Kidney glomerular epithelial cell (primary cell): ENCODE measurements around the gene MED6.

ENCODE experiments used
- DNase-seq: peaks from one replicate; lab custom pipeline; 2025; lab: John Stamatoyannopoulos, UW

The MED6 gene, protein sequence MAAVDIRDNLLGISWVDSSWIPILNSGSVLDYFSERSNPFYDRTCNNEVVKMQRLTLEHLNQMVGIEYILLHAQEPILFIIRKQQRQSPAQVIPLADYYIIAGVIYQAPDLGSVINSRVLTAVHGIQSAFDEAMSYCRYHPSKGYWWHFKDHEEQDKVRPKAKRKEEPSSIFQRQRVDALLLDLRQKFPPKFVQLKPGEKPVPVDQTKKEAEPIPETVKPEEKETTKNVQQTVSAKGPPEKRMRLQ

DNA sequence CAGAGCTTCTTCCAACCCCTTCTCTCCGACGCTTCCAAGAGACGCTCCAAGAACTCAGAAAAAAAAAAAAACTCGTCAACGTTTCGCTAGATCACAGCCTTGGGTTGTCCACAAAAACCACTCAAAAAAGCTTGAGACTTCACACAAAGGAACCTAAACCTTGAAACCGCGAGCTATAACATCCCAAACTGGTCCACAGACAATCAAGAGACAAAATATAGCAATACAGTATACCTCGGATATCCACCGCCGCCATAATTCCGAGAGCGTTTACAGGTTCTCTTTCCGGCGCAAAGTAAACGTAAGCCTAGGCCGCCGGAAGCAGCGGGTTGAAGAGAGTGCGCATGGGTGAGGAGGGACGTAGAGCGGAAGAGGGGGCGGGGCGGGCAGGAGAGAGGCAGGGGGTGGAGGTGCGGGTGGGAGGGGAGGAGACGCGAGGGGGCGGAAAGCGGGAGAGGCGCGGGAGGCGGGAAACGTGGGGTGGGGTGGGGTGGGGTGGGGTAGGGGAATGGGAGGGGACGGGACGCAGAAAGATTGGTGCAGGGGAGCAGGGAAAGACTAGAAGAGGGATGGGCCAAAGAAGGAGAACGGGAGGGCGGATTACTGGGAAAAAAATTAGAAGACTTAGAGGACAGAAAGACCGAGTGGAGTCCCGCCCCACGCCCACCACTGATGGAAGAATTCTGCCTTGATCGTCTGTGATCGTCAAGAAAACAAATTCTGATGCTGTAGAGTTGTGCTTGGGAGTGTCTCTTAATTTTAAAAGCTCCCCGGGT is at the start of gene MED6:
MED6 (minus strand) TSS at position 274 of the 776 bp plus-strand sequence; CDS start at position 256, 18 bp downstream.
- DNase-seq, result peak; percentile 81

DNA sequence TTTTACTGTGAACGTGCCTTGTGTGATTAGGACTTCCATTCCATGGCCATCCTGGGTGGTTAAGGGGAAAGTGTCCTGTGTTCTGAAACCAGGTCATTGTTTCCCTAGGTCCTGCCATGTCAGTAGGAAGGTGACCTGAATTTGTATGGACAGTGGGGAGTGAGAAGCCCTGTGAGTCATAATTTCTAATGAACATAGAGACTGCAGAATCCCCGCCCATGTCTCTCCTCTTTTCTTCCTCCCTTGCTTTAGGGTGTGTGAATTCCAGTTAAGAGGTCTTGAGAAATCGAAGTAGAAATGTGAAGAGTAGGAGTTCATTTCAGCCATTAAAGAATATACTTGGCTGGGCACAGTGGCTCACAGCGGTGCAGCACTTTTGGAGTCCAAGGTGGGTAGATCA is 49.3 kb upstream of the MED6 start:
- no peak for DNase-seq

DNA sequence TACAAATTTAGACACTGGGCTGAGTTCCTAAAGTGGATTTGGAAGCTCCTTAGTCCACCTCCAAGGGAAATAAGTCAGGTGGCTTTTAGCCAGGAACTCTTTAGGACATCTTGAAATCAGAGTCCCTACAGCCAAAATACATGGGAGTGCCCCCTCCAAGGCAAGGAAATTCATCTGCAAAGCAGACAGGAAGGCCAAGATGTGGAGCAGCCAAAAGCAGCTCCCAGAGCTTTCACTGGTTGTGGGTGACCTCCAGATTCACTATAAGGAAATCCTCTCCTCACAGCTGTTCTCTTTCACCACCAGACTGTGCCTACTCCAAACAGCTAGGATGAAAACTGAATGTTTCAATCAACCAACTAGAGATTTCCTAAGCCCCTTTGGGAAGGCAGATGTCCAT is 47.9 kb upstream of the MED6 start:
- DNase-seq, result no peak

DNA sequence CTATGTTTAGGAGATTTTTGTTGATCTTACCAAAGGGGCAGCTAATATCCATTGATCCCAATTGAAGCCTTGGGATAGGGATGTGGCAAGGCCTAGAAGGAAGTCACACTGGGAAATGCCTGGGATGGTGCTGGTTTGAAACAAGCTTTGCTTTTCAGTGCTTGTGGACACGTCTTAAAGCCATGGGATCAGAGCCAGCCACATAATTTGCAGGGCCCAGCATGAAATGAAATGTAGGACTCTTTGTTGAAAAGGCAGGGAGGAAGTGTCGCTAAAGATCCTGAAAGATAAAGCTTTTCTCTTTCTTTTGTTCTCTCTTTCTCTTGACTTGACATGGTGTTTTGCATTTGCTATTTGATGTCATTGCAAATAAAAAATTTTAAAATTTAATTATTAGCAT is 46.2 kb upstream of the MED6 start:
- DNase-seq, result no peak

DNA sequence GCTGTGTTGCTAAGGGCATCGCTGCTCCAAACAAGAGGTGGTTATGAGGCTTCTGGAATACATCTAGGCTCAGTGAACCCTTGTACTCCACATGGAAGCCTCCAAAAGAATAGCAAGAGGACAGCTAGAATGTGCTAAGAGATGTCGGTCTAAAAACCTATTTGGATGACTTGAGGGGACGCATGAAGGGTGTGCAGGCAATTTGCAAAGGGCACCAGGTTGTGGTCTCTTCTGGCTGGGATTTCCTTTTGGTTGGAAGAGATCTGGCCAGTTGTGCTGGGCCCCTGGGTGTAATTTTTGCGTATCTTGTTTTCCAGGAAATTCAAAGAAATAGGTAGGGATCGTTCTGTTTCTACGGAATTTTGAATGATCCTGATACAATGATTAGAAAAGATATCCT is 45.4 kb upstream of the MED6 start:
- DNase-seq, result no peak

DNA sequence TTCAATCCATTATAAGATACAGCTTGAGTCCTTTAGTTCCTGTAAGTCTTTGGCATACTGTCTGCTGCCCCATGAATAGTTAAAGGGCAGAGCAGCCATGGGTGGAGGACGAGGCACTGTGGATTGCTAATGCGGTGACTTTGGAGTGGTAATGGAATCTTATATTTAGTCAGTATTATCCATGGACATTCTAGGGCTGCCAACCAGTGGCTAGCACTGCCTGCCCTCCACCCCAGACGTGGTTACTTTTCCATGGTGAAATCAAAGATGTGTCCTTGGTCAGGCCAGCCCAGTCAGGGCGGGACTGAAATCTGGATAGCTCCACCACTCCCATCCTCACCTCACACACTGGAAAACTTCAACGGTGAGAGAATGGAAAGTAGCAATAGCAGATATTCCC is 43.5 kb upstream of the MED6 start:
- DNase-seq, result no peak

DNA sequence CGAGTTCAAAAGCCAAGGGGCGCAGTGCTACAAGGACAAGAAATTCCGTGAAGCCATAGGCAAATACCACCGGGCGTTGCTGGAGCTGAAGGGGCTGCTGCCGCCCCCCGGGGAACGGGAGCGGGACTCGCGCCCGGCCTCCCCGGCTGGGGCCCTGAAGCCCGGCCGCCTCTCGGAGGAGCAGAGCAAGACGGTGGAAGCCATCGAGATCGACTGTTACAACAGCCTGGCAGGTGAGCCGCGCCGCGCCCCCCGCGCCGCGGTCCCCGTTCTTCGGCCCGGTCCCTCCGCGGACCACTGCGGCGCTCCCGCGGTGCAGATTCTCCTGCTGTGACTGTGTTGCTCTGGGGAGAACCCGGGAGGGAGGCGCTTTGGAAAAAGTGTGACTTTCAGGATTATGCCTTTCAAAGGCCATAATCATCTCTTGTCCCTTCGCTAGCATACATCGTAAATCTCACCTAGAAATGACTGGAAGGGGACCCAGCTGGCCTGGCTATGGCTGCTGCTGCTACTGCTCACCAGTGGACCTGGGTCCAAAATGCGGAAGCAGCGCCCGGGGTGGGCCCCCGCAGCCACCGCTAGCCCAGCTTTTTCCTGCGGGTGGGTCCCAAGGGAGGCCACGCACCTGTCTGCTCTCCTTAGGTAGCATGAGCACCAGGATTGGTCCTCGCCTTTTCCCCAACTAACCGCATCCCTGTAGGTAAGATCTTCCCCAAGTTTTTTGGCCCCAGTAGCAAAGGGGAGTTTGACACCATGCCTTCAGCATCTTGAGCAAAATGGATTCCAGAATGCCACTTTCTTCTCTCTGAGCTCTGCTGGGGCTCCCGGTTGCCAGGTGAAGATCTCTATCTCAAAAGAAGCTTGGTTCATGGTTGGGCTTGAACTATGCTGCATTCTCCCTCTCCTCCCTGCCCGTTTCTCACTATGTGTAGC is 42.1 kb upstream of the MED6 start:
- DNase-seq, result no peak

DNA sequence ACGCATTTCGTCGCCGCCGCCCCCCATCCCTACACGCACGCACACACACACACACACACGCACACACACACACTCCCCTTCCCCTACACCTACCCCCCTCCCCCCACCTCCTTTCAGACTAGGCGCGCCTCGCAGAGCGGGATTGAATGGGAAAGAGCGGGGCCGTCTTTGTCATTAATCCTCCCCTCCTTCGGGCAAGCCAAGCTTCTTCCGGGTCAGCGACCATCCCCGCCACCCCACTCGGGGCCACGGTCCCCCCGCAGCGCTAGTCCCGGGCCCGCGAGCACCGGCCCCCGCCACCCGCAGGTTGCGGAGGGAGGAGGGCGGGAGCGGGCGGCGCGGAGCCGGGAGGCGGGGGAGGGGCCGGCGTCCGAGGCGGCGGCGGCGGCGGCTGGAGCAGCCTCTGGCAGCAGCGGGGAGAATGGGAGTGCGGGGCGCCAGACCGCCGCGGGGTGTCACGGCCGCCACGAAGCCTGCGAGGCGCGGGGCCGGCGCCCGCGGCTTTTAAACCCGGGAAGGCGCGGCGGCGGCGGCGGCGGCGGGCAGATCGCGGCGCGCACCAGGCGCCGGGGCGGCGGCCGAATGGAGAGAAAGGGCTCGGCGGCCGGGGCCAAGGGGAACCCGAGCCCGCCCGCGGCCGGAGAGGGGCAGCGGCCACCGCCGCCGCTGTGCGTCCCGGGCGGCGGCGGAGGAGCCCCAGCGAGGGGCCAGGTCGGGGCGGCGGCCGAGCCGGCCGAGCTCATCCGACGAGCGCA is 41.3 kb upstream of the MED6 start, which contains the start of gene TTC9:
TTC9 (plus strand) TSS at position 369 of the 755 bp plus-strand sequence; CDS start at position 583, 214 bp downstream.
- DNase-seq, result no peak

DNA sequence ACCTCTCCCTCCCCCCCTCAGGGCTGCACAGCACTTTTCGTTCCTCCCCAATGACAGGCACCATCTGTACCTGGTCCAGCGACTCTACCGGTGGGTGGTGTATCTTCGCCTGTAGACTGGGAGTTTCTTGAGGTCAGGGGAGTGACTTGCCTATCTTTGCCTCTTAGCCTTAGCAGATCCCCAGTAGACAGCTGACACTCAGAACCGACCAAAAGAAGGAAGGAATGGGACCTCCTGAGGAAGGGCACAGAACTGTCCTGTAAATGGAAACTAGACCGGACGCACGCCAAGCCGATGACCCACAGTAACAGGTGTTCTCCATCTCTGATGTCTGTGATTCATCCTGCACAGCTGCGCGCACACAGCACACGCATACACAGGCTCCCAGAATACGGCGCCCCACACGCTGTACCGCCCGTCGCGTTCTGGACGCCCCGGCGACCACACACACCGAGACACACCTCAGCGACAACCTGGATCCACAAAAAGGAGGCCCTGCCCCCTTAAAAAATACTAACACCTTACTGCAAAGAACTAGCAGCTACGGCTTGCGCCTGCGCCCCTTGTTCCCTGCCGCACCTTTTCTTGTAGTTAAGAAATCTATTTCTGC is 40.6 kb upstream of the MED6 start:
- DNase-seq, result peak; percentile 21

DNA sequence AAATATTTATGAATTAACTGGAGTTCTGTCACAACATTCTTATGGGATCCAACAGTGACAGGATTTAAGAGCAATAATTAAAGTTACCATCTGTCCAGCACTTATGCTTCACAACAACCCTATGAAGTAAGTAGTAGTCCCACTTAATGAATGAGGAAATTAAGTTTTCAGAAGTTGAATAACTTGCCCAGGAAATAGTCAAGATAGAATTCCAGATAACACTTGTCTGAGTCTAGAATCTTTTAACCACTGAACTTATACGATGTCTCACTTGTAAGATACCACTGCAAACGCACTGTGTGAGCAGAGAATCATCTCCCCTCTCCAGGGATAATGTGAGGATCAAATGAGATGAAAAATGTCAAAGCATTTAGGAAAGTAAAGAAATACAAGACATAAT is 38.0 kb upstream of the MED6 start:
- no peak for DNase-seq

DNA sequence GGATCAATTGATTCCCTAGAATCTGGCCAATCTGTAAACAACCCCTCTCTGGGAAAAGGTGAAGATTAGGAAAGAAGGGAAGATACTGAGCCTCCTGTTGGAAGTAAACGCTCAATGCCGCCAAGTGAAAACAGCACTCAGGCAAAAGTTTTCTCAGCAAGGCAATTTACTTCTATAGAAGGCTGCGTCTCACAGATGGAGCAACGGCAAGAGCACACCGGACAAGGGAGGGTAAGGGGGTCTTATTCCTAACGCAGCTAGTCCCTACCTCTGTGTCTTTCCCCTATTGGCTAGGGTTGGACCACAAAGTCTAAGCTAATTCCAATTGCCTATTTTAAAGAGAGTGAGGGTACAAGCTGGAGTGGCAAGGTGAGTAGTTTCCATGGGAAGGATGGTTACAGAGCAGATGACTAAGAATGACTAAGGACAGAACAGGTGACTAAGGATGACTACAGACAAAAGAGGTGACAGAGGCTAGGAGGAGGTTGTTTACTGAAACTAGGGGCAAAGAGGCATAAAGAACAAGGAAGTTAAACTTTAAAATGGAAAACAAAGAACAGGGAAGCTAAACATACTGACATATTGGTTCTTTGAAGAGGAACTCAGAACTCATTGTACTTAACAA is 35.6 kb upstream of the MED6 start:
- DNase-seq, result peak; percentile 15

DNA sequence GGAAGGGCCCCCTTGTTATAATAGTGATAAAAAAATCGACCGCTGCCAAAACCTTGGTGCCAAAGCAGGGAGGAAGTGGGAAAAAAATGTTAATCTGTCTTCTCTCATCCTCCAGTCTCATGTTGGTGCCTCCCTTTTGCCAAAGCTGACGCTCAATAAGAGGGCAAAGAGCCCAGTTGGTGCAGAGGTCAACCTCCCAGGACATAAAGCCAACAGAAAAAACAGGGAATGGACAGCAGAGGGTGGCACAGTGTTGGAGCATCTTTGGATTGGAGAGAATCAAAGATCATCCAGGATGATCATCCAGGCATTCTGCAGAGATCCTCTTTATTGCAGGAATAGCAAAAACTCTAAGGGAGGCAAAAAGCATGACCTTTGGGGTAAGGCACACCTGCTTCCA is 31.5 kb upstream of the MED6 start:
- no peak for DNase-seq

DNA sequence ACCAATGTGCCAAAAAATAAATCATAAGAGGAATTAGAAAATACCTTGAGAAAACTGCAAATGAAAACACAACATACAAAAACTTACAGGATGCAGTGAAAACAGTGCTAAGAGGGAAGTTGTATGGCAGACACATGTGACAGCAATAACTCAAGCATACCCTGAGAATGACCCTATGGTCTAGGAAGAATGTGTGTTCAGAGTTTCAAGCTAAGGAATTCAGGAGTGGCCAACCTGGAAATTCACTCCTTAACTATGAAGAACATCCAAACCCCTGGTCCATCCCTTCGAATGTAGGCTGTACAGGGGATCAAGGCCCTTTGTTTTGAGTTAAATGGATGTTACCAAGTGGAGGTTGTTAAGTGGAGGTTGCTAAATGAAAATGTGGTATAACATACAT is 24.5 kb upstream of the MED6 start:
- no peak for DNase-seq

DNA sequence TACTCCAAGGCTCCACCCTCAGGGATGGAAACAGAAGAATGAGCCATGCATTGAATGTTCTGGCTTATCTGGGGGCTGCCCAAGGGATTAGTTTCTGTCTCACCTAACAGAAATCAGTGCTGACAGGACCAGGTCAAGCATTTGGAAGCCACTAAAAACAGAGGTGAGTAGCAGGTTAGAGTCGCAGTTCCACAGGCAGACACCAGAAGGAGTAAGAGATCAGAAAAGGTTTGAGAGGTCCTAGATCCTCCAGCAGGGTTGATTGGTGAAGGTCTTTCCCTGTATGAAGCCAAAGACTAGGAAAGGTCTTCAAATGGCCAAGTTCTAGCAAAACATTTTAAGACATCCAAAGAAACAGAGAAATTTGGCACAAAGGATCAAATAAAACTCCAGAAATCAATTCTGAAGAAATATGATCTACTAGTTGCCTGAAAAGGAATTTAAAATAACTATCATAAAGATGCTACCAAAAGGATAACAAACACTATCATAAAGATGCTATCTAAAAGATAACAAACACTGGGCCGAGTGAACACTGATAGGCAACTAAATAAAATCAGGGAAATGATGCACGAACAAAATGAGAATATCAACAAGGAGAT is 21.8 kb upstream of the MED6 start:
- peak; percentile 56 for DNase-seq

DNA sequence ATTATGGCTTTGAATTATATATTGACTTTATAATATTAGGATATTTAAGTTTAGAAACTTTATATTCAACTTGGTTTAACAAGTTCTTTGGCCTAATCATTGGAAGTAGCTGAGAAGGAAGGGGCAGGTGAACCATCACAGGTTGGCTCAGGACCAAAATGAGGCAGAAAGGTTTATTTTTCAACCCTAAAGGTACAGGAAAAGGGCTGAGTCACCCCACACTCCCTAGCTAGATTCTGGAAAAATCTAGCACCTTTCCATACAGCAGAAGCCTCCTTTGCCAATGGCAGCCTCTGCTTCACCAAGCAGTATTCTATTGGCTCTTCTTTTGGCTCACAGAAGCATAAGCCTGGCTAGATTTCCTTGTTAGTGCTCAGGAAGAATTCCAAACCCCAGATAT is 19.3 kb upstream of the MED6 start:
- DNase-seq, result no peak

DNA sequence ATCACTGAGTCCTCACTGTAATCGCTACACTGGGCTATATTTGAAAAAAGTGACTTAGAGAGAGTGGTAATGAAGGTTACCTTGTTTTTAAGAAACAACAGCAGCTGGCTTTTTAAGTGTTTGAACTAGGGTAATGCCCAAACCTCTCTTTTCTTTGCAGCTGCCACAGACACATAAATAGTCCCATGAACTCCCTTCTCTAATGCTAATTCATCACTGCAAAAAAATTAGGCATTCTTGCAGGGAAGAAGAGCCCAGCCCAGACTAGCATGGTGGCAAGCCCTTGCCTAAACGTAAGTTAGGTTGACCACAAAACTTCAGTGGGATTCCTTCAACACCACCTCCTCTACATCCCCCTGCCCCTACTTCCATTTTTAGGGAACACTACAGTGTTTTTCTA is 17.9 kb upstream of the MED6 start:
- DNase-seq, result no peak

DNA sequence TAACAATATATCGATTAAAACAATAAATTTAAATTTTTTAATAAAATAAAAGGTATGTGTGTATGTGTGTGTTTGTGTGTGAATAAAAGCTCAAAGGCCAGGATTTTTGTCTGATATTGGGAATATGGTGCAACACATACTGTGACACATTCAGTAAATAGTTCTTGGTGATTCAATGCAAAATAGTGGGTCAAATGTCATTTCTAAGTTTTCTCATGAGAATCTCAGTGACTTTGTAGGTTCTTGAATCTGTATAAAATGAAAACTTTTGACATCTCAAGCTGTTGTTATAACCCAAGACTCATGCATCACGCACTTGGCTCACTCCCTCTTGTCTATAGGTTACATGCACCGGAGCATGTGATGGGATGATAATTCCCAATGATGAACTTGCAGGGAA is 16.2 kb upstream of the MED6 start:
- DNase-seq, result no peak

DNA sequence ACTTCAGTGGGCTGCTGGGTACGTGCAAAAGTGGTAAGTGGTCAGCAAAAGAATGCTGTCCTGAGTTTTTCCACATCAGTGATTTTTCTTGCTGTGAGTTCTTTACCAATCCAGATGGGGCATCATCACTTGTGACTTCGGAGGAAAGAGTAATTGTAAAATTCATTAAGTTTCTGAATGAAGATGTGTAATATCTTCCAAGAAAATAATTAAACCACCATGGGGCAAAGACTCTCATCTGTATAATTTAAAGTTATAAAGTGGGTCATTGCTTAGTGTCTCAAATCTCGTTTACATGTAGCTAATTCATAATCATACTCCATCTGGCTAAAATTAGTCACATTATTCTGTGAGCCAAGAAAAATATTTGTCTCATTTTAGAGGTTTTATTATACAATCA is 10.8 kb upstream of the MED6 start:
- DNase-seq, result no peak

DNA sequence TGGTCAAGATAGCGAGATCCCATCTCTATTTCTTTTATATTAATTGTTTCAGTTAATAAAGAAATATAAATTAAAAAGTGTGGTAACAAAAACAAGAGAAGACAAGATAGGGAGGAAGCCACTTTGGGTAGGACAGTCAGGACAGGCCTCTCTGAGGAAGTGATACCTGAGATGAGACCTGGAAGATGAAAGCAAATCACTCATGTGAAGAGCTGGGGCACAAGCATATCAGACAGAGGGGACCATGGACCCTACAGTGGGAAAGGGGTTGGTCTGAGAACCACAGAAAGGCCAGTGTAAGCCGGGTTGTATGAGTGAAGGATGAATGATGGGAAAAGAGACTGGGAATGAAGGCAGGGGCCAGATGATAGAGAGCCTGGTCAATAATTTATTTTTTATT is 1.8 kb upstream of the MED6 start:
- no peak for DNase-seq

DNA sequence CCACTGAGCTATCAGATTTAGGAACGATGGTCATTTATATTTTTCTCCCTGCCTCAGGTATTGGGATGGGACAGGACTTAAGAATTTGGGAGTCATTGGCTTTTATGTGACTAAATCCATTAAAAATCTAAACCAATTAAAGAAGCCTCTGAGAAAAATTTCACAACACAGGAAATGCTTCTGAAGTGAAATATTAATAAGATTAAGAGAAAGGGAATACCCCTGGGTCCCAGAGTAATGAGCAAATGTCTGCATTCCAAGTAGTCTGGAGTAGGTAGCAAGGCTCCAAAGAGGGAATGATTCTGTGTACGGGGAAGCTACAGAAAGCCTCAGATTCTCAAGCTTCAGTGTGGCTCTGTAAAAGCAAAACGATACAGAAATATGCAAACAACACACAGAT is 707 bp upstream of the MED6 start:
- DNase-seq, result peak; percentile 75

DNA sequence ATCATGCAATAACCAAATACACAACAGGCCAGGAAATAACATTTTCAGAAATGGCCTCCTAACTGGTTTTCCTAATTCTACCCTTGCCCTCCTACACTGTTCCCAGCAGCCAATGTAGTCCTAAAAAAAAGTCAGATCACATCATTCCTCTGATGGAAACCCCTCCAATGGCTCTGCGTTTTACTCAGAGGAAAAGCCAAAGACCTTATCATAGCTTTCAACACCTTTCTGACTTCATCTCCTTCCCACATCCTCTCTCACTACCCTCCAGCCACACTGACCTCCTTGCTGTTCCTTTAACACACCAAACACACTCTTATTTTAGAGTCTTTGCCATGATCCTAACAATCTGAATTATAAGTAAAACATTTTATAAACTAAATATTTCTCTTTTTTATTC is 1.1 kb downstream of the MED6 start:
- no peak for DNase-seq
